GM23338 (cell line): ENCODE measurements around the gene MIOS. TPM values are rescaled to one million over a fixed set of nuclear protein-coding genes. Genes with fewer than 3 reads are reported as not detected.

Source experiments
- ATAC-seq: fragments of 200-7000 bp; cut with Tn5 transposase; 3 replicates; pipeline ENCODE4 v1.9.1; 2020
- DNase-seq: peaks from one replicate; pipeline ENCODE4 v3.0.0-alpha.2; 2015; ENCODE audit warnings: low spot score
- H2AFZ ChIP-seq: fragments of 200-600 bp; sonication (generic); 2 replicates; pipeline ENCODE4 v1.8.0; 2016; ENCODE audit warnings: antibody characterized with exemption, mild to moderate bottlenecking, moderate library complexity
- H3F3A ChIP-seq: fragments of 200-600 bp; sonication (generic); replicated peaks from 2 replicates; pipeline ENCODE4 v1.8.0; 2017; ENCODE audit warnings: antibody characterized with exemption, mixed run types, low read depth
- H3K27ac ChIP-seq: fragments of 200-600 bp; sonication (generic); 2 replicates; pipeline ENCODE4 v1.6.1; 2016; ENCODE audit warnings: low read depth
- H3K27me3 ChIP-seq: fragments of 200-600 bp; sonication (generic); 2 replicates; pipeline ENCODE4 v1.8.0; 2016; ENCODE audit warnings: mild to moderate bottlenecking, mixed run types, moderate library complexity; ENCODE audit not compliant: insufficient read depth
- H3K36me3 ChIP-seq: fragments of 200-600 bp; sonication (generic); 2 replicates; pipeline ENCODE4 v1.8.0; 2016; ENCODE audit warnings: mild to moderate bottlenecking; ENCODE audit not compliant: insufficient read depth
- H3K4me1 ChIP-seq: fragments of 200-600 bp; sonication (generic); 2 replicates; pipeline ENCODE4 v1.8.0; 2016; ENCODE audit warnings: mild to moderate bottlenecking, moderate library complexity; ENCODE audit not compliant: insufficient read depth
- H3K4me2 ChIP-seq: fragments of 200-600 bp; sonication (generic); 2 replicates; pipeline ENCODE4 v1.7.1; 2017; ENCODE audit warnings: mixed run types
- H3K4me3 ChIP-seq: fragments of 200-600 bp; sonication (generic); 2 replicates; pipeline ENCODE4 v1.6.1; 2016; ENCODE audit warnings: mixed run types
- H3K79me2 ChIP-seq: fragments of 200-600 bp; sonication (generic); replicated peaks from 2 replicates; pipeline ENCODE4 v1.8.0; 2017; ENCODE audit warnings: mild to moderate bottlenecking; ENCODE audit not compliant: insufficient read depth
- H3K9me2 ChIP-seq: fragments of 200-600 bp; sonication (generic); 2 replicates; pipeline ENCODE4 v1.8.0; 2017; ENCODE audit not compliant: insufficient read depth
- H4K20me1 ChIP-seq: fragments of 200-600 bp; sonication (generic); replicated peaks from 2 replicates; pipeline ENCODE4 v1.8.0; 2017; ENCODE audit warnings: mild to moderate bottlenecking; ENCODE audit not compliant: insufficient read depth
- H3K27ac Mint-ChIP-seq: 2 replicates; pipeline ENCODE4 v1.8.0; 2020; ENCODE audit warnings: inconsistent platforms, mild to moderate bottlenecking, moderate library complexity, mixed read lengths
- H3K27me3 Mint-ChIP-seq: 3 replicates; pipeline ENCODE4 v1.8.0; 2022; ENCODE audit warnings: low read depth, mild to moderate bottlenecking, moderate library complexity, mixed read lengths, inconsistent platforms; ENCODE audit not compliant: insufficient read depth, poor library complexity
- H3K36me3 Mint-ChIP-seq: 3 replicates; pipeline ENCODE4 v1.8.0; 2021; ENCODE audit warnings: low read depth, mild to moderate bottlenecking, inconsistent platforms, moderate library complexity, mixed read lengths
- H3K4me1 Mint-ChIP-seq: 3 replicates; pipeline ENCODE4 v1.8.0; 2020; ENCODE audit warnings: mild to moderate bottlenecking, inconsistent platforms, mixed read lengths
- H3K4me3 Mint-ChIP-seq: 3 replicates; pipeline ENCODE4 v1.8.0; 2021; ENCODE audit warnings: moderate library complexity, mild to moderate bottlenecking, inconsistent platforms, mixed read lengths
- H3K9me3 Mint-ChIP-seq: 3 replicates; pipeline ENCODE4 v1.8.0; 2020; ENCODE audit warnings: moderate library complexity, mild to moderate bottlenecking, inconsistent platforms, mixed read lengths
- CREB1 ChIP-seq: fragments of 250-450 bp; sonication (Bioruptor Pico); IDR thresholded peaks from 2 replicates; pipeline ENCODE4 v1.5.0; 2020; ENCODE audit warnings: low read depth, mild to moderate bottlenecking, moderate library complexity
- EZH2 ChIP-seq: fragments of 200-600 bp; sonication (generic); IDR thresholded peaks from one replicate; pipeline ENCODE4 v1.8.0; 2017; ENCODE audit warnings: antibody characterized with exemption, mild to moderate bottlenecking, low read depth; ENCODE audit not compliant: unreplicated experiment
- NANOG ChIP-seq: IDR thresholded peaks from 2 replicates; pipeline ENCODE4 v1.6.1; 2016; ENCODE audit warnings: antibody characterized with exemption, borderline replicate concordance
- REST ChIP-seq: IDR thresholded peaks from one replicate; pipeline ENCODE4 v1.6.1; 2018; ENCODE audit warnings: antibody characterized with exemption; ENCODE audit not compliant: unreplicated experiment
- STAT1 ChIP-seq: IDR thresholded peaks from one replicate; pipeline ENCODE4 v1.6.1; 2016; ENCODE audit warnings: antibody characterized with exemption; ENCODE audit not compliant: unreplicated experiment
- ZNF331 ChIP-seq: fragments of 250-450 bp; sonication (Bioruptor Pico); IDR thresholded peaks from 2 replicates; pipeline ENCODE4 v1.5.0; 2020; ENCODE audit warnings: low read depth, mild to moderate bottlenecking, moderate library complexity
- polyA plus RNA-seq: library from polyadenylated mRNA; unstranded; fragments of >200 nt; fragmentation: Nextera tagmentation; extraction: Ambion mirVana; gene quantifications from 2 replicates; pipeline ENCODE4 v1.2.1, GENCODE V29; 2016
- total RNA-seq: library from RNA; depleted of rRNA; stranded (reverse); fragments of >200 nt; shearing (Covaris generic); gene quantifications from 2 replicates; pipeline ENCODE4 v1.2.3, GENCODE V29; 2014

MIOS gene
- total and polyA plus RNA-seq, 2 experiments from 2014 or later, result 13.1 to 85.7 TPM

GRCh38 chr7:7609330-7609729, 42.6 kb downstream of the MIOS start:
- Histone ChIP-seq H3K27me3 (no peaks in the 10 kb centered on the region), H3K4me1 (no peaks in the 10 kb centered on the region), H3K36me3 (no peaks in the 10 kb centered on the region), H2AFZ (no peak overlapping the region), H3K27ac (no peak overlapping the region), H3K4me3 (no peak overlapping the region), H3K9me2 (no peaks in the 10 kb centered on the region), H3K79me2 (no peaks in the 10 kb centered on the region), H3K4me2 (no peak overlapping the region), H4K20me1 (no peaks in the 10 kb centered on the region), H3F3A (no peaks in the 10 kb centered on the region)
- Mint-ChIP-seq H3K27me3 (no peaks in the 10 kb centered on the region), H3K27ac (peak overlapping the region; percentile 84), H3K4me1 (no peaks in the 10 kb centered on the region), H3K36me3 (peaks cover 11% of the 10 kb centered on the region; the same call in 2 of the 3 replicates), H3K4me3 (no peak overlapping the region), H3K9me3 (no peaks in the 10 kb centered on the region)
- DNase-seq, result no peak
- no peak for ATAC-seq
- TF ChIP-seq CREB1 (CRISPR knock-in tag), result no peak
- no peak for TF ChIP-seq EZH2
- no peak for TF ChIP-seq ZNF331 (CRISPR knock-in tag)
- no peak for TF ChIP-seq NANOG

GRCh38 chr7:7612519-7612918, 45.8 kb downstream of the MIOS start:
- H3K4me1 ChIP-seq, result no peaks in the 10 kb centered on the region
- H3F3A ChIP-seq, result no peaks in the 10 kb centered on the region
- H3K27me3 Mint-ChIP-seq, result no peaks in the 10 kb centered on the region
- DNase-seq, result no peak
- H3K4me1 Mint-ChIP-seq, result no peaks in the 10 kb centered on the region
- no peak for ATAC-seq
- no peaks in the 10 kb centered on the region for H3K36me3 ChIP-seq
- H3K79me2 ChIP-seq, result no peaks in the 10 kb centered on the region
- no peak overlapping the region for H3K4me2 ChIP-seq
- no peak for TF ChIP-seq EZH2
- no peak for TF ChIP-seq REST
- TF ChIP-seq STAT1, result no peak
- H3K9me3 Mint-ChIP-seq, result no peaks in the 10 kb centered on the region
- H3K4me3 ChIP-seq, result no peak overlapping the region
- no peak overlapping the region for H2AFZ ChIP-seq
- H3K9me2 ChIP-seq, result no peaks in the 10 kb centered on the region
- no peak overlapping the region for H3K4me3 Mint-ChIP-seq
- H3K36me3 Mint-ChIP-seq, result peaks cover 4% of the 10 kb centered on the region; the same call in 2 of the 3 replicates
- H3K27me3 ChIP-seq, result no peaks in the 10 kb centered on the region
- H3K27ac Mint-ChIP-seq, result no peak overlapping the region
- H4K20me1 ChIP-seq, result no peaks in the 10 kb centered on the region
- H3K27ac ChIP-seq, result no peak overlapping the region

DNA sequence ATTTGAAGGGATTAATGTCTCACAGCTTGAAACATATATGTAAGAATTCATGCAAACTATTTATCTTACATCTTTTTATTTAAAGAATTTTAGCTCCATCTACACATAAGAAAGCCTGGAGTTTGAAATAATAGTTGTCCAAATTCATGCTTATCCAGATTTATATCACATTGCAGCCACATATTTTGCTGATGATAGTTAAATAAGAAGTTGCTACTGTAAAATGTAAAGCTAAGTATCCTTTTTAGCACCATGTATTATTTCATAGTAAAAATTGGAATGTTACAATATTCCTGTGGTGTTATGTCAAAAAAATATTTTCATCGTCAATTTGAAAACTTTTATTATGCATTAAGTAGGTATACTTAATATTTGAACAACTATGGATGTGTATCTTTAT, 46.5 kb downstream of the MIOS start:
- no peaks in the 10 kb centered on the region for H3K4me1 ChIP-seq
- no peaks in the 10 kb centered on the region for H3F3A ChIP-seq
- no peak overlapping the region for H3K4me2 ChIP-seq
- no peak overlapping the region for H2AFZ ChIP-seq
- Mint-ChIP-seq H3K4me1 (no peaks in the 10 kb centered on the region), H3K36me3 (no peaks in the 10 kb centered on the region), H3K27ac (no peak overlapping the region), H3K9me3 (no peaks in the 10 kb centered on the region), H3K27me3 (no peaks in the 10 kb centered on the region), H3K4me3 (no peak overlapping the region)
- TF ChIP-seq STAT1, result no peak
- no peak overlapping the region for H3K4me3 ChIP-seq
- no peaks in the 10 kb centered on the region for H3K79me2 ChIP-seq
- DNase-seq (no peak), ATAC-seq (no peak)
- no peaks in the 10 kb centered on the region for H3K36me3 ChIP-seq
- H3K27ac ChIP-seq, result no peak overlapping the region
- no peaks in the 10 kb centered on the region for H3K27me3 ChIP-seq
- no peaks in the 10 kb centered on the region for H3K9me2 ChIP-seq
- no peaks in the 10 kb centered on the region for H4K20me1 ChIP-seq
